Hematopoietic multipotent progenitor cell treated with erythropoietin and hydrocortisone succinate and interleukin-3 and kit ligand, for 8 days (in vitro differentiated cells): ENCODE results near the gene OR5H1.
"Not testable (repeated sequence)": the region's sequence is repeated elsewhere in the genome, so short reads cannot be mapped to it uniquely, and the experiment has no call there.

ENCODE experiments used
- DNase-seq: peaks from one replicate; pipeline ENCODE4 v3.0.0-alpha.2; 2015

OR5H1 gene

GRCh38 chr3:98130421-98130820 lies at the start of gene OR5H1:
Gene OR5H1, plus strand, starts transcription at chr3:98130721. Its CDS starts 1,977 bp downstream, at chr3:98132698.
- DNase-seq = no peak

DNA sequence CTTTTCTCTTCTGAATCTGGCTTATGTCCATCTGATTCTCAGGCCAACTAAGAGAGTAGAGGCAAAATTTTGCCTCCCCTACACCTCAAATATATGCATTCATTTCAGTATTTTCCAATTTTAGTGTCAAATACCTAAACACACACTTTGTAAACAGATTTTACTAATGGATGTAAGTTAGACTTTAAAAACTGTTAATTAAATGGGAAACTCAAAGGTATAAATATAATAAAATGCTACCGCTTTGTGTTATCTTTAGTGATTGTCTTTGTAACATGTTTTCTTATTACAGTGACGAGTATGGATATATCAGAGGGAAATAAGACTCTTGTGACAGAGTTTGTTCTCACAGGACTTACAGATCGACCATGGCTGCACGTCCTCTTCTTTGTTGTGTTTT lies 43.6 kb upstream of the OR5H1 start, which contains the start of gene OR5AC2:
Gene OR5AC2, plus strand, starts transcription at position 301 of the 400 bp plus-strand sequence. Its CDS starts 0 bp downstream, at position 301.
- no peak for DNase-seq

DNA sequence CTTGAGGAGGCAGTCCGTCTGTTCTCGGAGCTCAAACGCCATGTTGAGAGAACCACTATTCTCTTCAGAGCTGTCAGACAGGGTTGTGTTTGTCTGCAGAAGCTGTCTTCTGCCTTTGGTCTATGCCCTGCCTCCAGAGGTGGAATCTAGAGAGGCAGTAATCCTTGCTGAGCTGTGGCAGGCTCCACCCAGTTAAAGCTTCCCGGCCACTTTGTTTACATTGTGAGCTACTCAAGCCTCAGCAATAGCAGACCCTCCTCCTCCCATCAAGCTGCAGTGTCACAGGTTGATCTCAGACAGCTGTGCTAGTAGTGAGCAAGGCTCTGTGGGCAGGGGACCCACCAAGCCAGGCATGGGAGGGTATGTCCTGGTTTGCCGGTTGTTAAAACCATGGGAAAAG lies 34.6 kb upstream of the OR5H1 start:
- DNase-seq = no peak

DNA sequence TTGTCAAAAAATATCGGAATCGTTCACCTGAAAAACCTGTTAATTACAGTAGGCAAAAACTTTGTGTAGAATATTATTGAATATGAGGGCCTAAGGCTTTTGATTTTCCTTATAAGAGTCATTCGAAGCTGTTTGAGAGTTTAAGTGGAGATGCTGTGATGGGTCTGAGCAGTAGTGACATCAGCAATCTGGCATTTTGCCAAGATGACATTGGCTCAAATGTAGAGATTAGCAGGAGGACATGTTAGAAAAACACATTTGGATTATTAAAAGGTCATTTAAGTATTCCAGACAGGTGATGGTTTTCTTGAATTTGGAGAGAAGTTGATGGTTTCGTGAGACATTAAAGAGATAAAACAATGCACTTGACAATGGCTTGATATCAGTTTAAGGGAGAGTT lies 30.7 kb upstream of the OR5H1 start:
- DNase-seq = no peak

- DNase-seq = no peak
Measured at GRCh38 chr3:98108162-98108561, 22.4 kb upstream of the OR5H1 start.

- DNase-seq = no peak
Measured at GRCh38 chr3:98109807-98110549, 20.5 kb upstream of the OR5H1 start.

- DNase-seq = no peak
Measured at GRCh38 chr3:98110550-98110908, 20.0 kb upstream of the OR5H1 start.

DNA sequence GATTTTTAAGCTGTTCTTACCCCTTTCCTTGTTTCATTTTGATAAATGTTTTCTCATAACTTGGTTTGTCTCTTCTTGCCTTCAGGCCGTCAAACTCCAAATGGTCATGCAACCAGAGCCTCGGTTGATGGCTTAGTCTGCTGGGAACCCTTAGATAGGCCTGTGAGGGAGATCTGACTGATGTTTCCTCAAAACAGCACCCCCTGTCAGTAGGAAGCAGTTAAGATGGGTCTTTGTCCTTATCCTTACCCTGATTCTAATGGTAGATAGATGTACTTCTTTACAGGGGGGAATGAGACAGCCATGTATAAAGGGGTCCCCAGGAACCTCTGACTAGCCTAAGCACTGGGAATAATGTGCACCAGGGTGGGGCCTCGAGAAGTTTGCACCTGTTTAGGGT lies 16.3 kb upstream of the OR5H1 start:
- DNase-seq = no peak

DNA sequence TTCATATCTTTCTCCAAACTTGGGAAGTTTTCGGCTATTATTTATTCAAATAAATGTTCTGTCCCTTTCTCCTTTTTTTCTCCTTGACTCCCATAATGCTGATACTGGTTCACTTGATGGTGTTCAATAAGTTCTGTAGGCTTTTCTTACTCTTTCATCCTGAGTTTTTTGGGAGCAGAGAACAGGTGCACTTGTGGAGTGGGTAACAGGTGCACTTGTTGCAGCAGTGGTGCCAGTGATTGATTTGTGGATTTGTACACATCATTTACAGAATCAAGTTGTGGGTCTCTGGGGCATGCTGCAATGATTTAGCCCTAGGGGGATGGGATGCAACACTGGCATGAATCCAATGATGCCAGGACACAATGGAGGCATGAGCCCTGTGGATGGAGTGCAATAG lies 14.8 kb upstream of the OR5H1 start:
- no peak for DNase-seq

- DNase-seq = no peak
Measured at GRCh38 chr3:98136631-98137030, 6.1 kb downstream of the OR5H1 start.

DNA sequence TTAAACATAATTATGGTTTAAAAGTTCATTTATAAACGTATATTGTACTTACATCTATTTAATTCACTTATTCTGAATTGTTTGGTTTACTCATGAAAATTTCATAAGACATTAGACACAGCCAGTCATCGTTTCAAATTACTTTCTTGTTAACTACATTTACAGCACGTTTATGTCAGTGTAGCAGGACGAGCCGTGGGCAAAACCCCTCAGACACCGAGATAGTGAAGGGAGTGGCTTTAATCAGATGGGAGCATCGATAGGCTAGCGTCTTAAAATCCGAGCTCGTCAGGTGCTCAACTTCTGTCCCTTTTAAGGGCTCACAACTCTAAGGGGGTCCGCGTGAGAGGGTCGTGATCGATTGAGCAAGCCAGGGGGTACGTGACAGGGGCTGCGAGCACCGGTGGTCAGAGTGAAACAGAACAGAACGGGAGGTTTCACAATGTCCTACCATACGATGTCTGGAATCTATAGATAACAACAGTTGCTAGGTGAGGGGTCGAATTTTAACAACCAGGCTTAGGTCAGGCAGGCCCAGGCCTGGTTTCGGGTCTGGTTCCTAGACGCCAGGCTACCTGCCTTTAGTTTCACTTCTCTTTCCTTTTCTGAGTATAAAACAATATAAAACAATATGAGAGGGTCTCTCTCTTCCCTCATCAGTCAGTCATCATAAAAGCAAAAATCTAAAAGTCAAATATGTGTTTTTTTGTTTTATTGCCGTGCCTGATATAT lies 7.5 kb downstream of the OR5H1 start:
- DNase-seq = not testable (repeated sequence)

- DNase-seq = no peak
Measured at GRCh38 chr3:98140531-98140930, 10.0 kb downstream of the OR5H1 start.

- no peak for DNase-seq
Measured at GRCh38 chr3:98147179-98147578, 16.7 kb downstream of the OR5H1 start, which contains the start of gene OR5H14. Gene OR5H14, plus strand, starts transcription at chr3:98147479. Its CDS starts 1,907 bp downstream, at chr3:98149386.

DNA sequence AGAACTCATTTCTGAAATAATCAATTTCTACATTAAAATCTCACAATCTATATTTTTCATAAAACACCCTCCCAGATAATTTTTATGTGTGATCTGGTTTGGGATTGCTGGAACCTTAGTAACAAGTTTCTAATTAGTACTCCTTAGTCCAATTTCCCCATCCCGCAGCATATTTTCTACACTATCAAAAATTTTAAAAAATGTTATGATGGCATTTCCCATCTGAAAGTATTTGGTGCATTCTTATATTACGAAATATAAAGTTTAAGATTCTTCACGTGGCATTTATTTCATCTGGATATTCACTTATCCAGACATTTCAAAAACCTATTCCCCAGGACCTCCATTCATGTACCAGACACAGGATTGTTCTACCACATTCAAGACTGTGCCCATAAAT lies 18.2 kb downstream of the OR5H1 start:
- no peak for DNase-seq

DNA sequence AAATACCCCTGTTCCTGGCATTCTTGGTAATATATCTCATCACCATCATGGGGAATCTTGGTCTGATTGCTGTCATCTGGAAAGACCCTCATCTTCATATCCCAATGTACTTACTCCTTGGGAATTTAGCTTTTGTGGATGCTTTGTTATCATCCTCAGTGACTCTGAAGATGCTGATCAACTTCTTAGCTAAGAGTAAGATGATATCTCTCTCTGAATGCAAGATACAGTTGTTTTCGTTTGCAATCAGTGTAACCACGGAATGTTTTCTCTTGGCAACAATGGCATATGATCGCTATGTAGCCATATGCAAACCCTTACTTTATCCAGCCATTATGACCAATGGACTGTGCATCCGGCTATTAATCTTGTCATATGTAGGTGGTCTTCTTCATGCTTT lies 18.9 kb downstream of the OR5H1 start:
- not testable (repeated sequence) for DNase-seq

DNA sequence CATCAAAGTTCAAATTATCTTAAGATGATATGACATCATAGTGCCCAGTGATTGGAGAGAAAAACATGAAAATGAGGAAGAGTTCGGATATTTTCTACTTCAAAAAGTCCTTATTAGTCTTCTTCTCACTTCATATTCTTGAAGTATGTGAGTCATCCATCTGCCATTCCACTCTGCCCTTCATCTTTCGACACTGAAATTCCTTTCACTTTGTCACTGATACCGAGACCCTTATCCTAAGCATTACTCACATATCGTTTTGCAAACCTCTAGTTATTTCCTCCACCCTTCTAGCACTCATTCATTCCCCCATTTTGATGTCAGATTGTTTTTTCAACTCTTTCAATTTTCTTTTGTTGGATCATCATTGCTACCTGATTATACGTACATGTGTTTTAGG lies 20.7 kb downstream of the OR5H1 start:
- no peak for DNase-seq

DNA sequence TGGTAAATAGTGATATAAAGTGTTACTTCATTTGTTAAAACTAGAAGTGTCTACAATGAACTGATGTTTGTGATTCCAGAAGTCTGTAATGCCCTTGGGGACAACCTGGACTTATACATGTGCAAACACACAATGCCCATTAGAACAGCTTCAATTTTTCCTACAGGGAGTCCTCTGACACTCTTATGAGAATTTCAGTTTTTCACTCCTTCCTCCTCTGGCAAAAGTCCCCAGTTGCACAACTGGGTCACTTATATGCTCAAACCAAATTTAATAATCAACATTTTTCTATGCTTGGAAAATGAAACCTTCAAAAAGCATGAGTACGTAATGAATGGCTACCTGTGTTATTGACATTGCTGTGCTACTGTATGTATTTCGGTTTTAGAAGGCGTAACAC lies 35.9 kb downstream of the OR5H1 start, which contains the start of gene OR5H15:
Gene OR5H15, plus strand, starts transcription at position 301 of the 400 bp plus-strand sequence. CDS start 2,004 bp downstream, outside the sequence.
- no peak for DNase-seq

GRCh38 chr3:98171071-98171470 lies 40.5 kb downstream of the OR5H1 start:
- DNase-seq = no peak

- no peak for DNase-seq
Measured at GRCh38 chr3:98172621-98173020, 42.1 kb downstream of the OR5H1 start.

- DNase-seq = no peak
Measured at GRCh38 chr3:98180319-98180890, 49.9 kb downstream of the OR5H1 start.

DNA sequence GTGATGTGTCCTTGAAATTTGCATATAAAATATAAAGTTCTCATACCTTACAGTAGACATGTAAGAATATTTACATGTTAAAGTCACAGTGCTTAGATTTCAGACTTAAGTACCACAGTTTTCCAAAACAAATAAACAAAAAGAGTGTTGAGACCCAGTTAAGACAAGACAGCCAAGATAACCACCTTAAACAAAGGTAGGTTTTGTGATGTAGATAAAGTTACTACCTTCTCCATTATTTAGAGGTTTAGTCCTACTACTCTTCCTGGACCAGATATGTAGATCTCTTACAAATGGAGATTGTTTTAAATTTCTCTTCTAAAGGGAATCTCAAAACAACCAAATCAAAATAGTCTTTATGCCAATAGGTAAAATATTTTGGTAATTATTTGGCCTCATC lies 51.7 kb downstream of the OR5H1 start:
- no peak for DNase-seq

DNA sequence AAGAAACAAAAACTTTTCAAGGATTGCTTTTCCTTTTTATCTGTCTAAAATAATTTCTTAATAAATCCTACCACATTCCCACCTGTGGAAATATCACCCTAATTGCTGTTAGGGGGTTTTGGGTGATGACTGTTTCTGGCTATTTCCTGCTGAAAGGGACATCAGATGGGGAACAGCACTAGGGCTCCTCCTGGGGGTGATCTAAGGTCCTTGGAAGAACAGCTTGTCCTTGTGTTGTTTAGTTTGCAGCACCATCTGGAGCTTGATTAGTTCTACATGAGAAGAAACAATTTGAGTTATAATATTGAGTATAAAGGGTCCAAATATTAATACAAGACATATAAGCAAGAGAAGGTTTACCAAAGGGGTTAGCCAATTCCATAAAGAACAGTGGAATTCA lies 54.7 kb downstream of the OR5H1 start:
- DNase-seq = no peak
